HCT116 (cell line): ENCODE measurements around the gene P2RY14. TPM values are rescaled to one million over a fixed set of nuclear protein-coding genes. Genes with fewer than 3 reads are reported as not detected.

ENCODE experiments used
- ATAC-seq: fragments of 200-7000 bp; cut with Tn5 transposase; 2 replicates; pipeline ENCODE4 v1.9.1; 2020; ENCODE audit warnings: mild to moderate bottlenecking, moderate library complexity
- BruUV-seq: library from RNA; stranded (reverse); fragments of 400-500 nt; replicated peaks from 2 replicates; lab custom pipeline; 2021; lab: Mats Ljungman, UMichigan
- CTCF ChIA-PET: fragments of 300-600 bp; sonication (Branson Sonifier 250); formaldehyde crosslinking; loops from one replicate; lab custom pipeline; 2021; ENCODE audit warnings: antibody characterized with exemption; lab: Charles Lee
- POLR2A ChIA-PET: fragments of 300-600, 350-600 bp; sonication (Branson Sonifier 250); formaldehyde crosslinking; loops from one replicate; lab custom pipeline; 2021; ENCODE audit warnings: antibody characterized with exemption; lab: Charles Lee
- RAD21 ChIA-PET, 2 experiments: fragments of 300-600 bp; sonication (Branson Sonifier 250); formaldehyde crosslinking; loops; one replicate each; lab custom pipeline; 2023; ENCODE audit warnings: low total read pairs in 2 of 2; ENCODE audit not compliant: uncharacterized antibody in 2 of 2, unreplicated experiment in 2 of 2, low non-redundant PET in 1 of 2; lab: Charles Lee
- DNase-seq: peaks from one replicate; pipeline ENCODE4 v3.0.0-alpha.2; 2010; ENCODE audit warnings: low read depth, low spot score
- H2AFZ ChIP-seq: fragments of 200-600 bp; shearing (Covaris generic), sonication (generic); 2 replicates; pipeline ENCODE4 v1.6.1; 2017; ENCODE audit warnings: low read depth, mixed run types, mixed read lengths, antibody characterized with exemption, low read length; ENCODE audit not compliant: poor library complexity, severe bottlenecking
- H3K27ac ChIP-seq: 2 replicates; pipeline ENCODE4 v1.5.1; 2012; ENCODE audit warnings: low read depth, low read length
- H3K27me3 ChIP-seq: fragments of 200-600 bp; sonication (generic); 2 replicates; pipeline ENCODE4 v1.6.1; 2016; ENCODE audit warnings: mixed run types, low read length, mixed read lengths; ENCODE audit not compliant: insufficient read depth
- H3K36me3 ChIP-seq, 2 experiments: fragments of 200-500 bp in 1 of 2; fragments of 200-600 bp in 1 of 2; sonication (Bioruptor generic) in 1 of 2; sonication (generic) in 1 of 2; 2 replicates each; pipeline versions ENCODE4 v1.5.1 to v1.6.1; 2014 to 2016; ENCODE audit warnings: low read length in 2 of 2, inconsistent platforms in 1 of 2, mixed read lengths in 1 of 2, mixed run types in 1 of 2; ENCODE audit not compliant: insufficient read depth in 2 of 2, control insufficient read depth in 1 of 2
- H3K4me1 ChIP-seq, 2 experiments: fragments of 200-600 bp in 1 of 2; sonication (generic) in 1 of 2; 2 replicates each; pipeline versions ENCODE4 v1.5.1 to v1.6.1; 2012 to 2017; ENCODE audit warnings: low read length in 2 of 2, inconsistent platforms in 1 of 2, mild to moderate bottlenecking in 1 of 2, mixed read lengths in 1 of 2, mixed run types in 1 of 2, moderate library complexity in 1 of 2; ENCODE audit not compliant: insufficient read depth in 2 of 2, control insufficient read depth in 1 of 2
- H3K4me2 ChIP-seq: fragments of 200-600 bp; sonication (generic); 2 replicates; pipeline ENCODE4 v1.6.1; 2017; ENCODE audit warnings: mixed run types, low read length, mixed read lengths
- H3K4me3 ChIP-seq, 2 experiments: fragments of 200-600 bp in 1 of 2; sonication (generic) in 1 of 2; replicated peaks in 1 of 2; 2 replicates each; pipeline ENCODE4 v1.5.1; 2011 to 2016; ENCODE audit warnings: low read length in 2 of 2, control low read depth in 1 of 2, low read depth in 1 of 2, mild to moderate bottlenecking in 1 of 2, mixed read lengths in 1 of 2, mixed run types in 1 of 2
- H3K79me2 ChIP-seq: fragments of 200-600 bp; sonication (generic); 2 replicates; pipeline ENCODE4 v1.6.1; 2017; ENCODE audit warnings: mild to moderate bottlenecking, mixed run types, low read length, moderate library complexity, mixed read lengths; ENCODE audit not compliant: insufficient read depth
- H3K9ac ChIP-seq: fragments of 200-600 bp; sonication (generic); 2 replicates; pipeline ENCODE4 v1.6.1; 2016; ENCODE audit warnings: low read length, mixed read lengths
- H3K9me2 ChIP-seq: fragments of 200-600 bp; sonication (generic), shearing (Covaris generic); 2 replicates; pipeline ENCODE4 v1.6.1; 2017; ENCODE audit warnings: mixed run types, mild to moderate bottlenecking, moderate library complexity; ENCODE audit not compliant: insufficient read depth
- H3K9me3 ChIP-seq, 2 experiments: fragments of 200-500 bp in 1 of 2; fragments of 200-600 bp in 1 of 2; sonication (Bioruptor generic) in 1 of 2; sonication (generic) in 1 of 2; 2 replicates each; pipeline ENCODE4 v1.6.1; 2014 to 2017; ENCODE audit warnings: low read length in 2 of 2, mixed read lengths in 2 of 2, inconsistent platforms in 1 of 2, low read depth in 1 of 2, mild to moderate bottlenecking in 1 of 2, mixed run types in 1 of 2, moderate library complexity in 1 of 2; ENCODE audit not compliant: control insufficient read depth in 1 of 2, insufficient read depth in 1 of 2
- H4K20me1 ChIP-seq: fragments of 200-600 bp; sonication (generic), shearing (Covaris generic); 2 replicates; pipeline ENCODE4 v1.6.1; 2017; ENCODE audit warnings: mixed run types, mild to moderate bottlenecking, moderate library complexity; ENCODE audit not compliant: insufficient read depth
- CEBPB ChIP-seq: IDR thresholded peaks from 2 replicates; pipeline ENCODE4 v1.6.1; 2012; ENCODE audit warnings: low read depth
- EGR1 ChIP-seq: IDR thresholded peaks from 2 replicates; pipeline ENCODE4 v1.6.1; 2012; ENCODE audit warnings: low read depth
- EZH2 ChIP-seq: fragments of 200-600 bp; sonication (generic); IDR thresholded peaks from 2 replicates; pipeline ENCODE4 v1.6.1; 2017; ENCODE audit warnings: antibody characterized with exemption, mixed run types
- POLR2AphosphoS5 ChIP-seq: IDR thresholded peaks from 2 replicates; pipeline ENCODE4 v1.6.1; 2011; ENCODE audit warnings: mild to moderate bottlenecking, low read depth, low read length, moderate library complexity
- RAD21 ChIP-seq: IDR thresholded peaks from 2 replicates; pipeline ENCODE4 v1.6.1; 2012; ENCODE audit warnings: low read depth, mild to moderate bottlenecking
- REST ChIP-seq: IDR thresholded peaks from 2 replicates; pipeline ENCODE4 v1.6.1; 2012; ENCODE audit warnings: low read depth
- SP1 ChIP-seq: IDR thresholded peaks from 2 replicates; pipeline ENCODE4 v1.6.1; 2012; ENCODE audit warnings: low read depth
- ZFX ChIP-seq: fragments of 450-650 bp; IDR thresholded peaks from 2 replicates; pipeline ENCODE4 v1.6.1; 2017
- ZNF274 ChIP-seq: fragments of 200-500 bp; sonication (Bioruptor generic); IDR thresholded peaks from 2 replicates; pipeline ENCODE4 v1.6.1; 2014; ENCODE audit warnings: mild to moderate bottlenecking, low read depth, low read length, inconsistent platforms
- intact Hi-C: fragments of 100-400 bp; cut with micrococcal nuclease; formaldehyde crosslinking; loops from 2 replicates; pipeline ENCODE4 v1.10.0; 2022
- total RNA-seq: library from RNA; stranded (reverse); gene quantifications from one replicate; pipeline ENCODE4 v1.2.1, GENCODE V29; 2021; ENCODE audit not compliant: unreplicated experiment
- TF ChIP-seq, protein P1 (sequence below): IDR thresholded peaks from 2 replicates; pipeline ENCODE4 v1.6.1; 2012

Gene P2RY14
- total RNA-seq, 1 experiment from 2014 or later, result not detected

DNA sequence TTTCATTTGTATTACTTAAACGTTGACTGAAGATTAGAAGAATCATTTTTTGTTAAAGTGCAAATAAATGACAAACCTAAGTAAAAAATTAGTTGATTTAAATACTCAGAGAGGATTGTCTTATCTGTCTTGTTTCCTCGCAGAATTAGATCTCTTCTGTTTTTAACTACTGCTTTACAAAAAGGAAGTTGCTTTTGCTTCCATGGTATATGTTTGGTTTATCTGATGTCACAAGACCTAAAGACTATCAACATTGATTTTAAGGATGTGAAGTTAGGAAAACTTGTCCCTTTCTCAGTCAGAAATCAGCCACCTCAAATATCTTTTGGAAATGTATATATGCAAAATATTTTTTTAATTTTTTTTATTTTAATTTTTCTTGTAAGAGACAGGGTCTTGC lies 104.0 kb downstream of the P2RY14 start:
- BruUV-seq, result no TSS peak
- no peak for DNase-seq
- H4K20me1 ChIP-seq, result no peaks in the 10 kb centered on the region
- ATAC-seq, result no peak
- no peak for TF ChIP-seq ZFX
- no peak for TF ChIP-seq CEBPB
- no peak for TF ChIP-seq EZH2
- no peak for TF ChIP-seq SP1
- no peak for TF ChIP-seq RAD21
- TF ChIP-seq EGR1, result no peak
- TF ChIP-seq ZNF274, result no peak
- TF ChIP-seq, protein P1, sequence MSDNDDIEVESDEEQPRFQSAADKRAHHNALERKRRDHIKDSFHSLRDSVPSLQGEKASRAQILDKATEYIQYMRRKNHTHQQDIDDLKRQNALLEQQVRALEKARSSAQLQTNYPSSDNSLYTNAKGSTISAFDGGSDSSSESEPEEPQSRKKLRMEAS, result no peak
- no peak for TF ChIP-seq POLR2AphosphoS5
- TF ChIP-seq REST, result no peak
- no peaks in the 10 kb centered on the region for H3K9me3 ChIP-seq
- H3K27me3 ChIP-seq, result no peaks in the 10 kb centered on the region
- no peaks in the 10 kb centered on the region for H3K79me2 ChIP-seq
- no peak overlapping the region for H3K27ac ChIP-seq
- no peak overlapping the region for H3K4me2 ChIP-seq
- H3K9ac ChIP-seq, result no peak overlapping the region
- RAD21 ChIA-PET, result no interaction called here
- H3K4me1 ChIP-seq, result peaks cover 0 to 6% of the 10 kb centered on the region in 2 experiments; a peak in 1 of 4 replicates
- no peaks in the 10 kb centered on the region for H3K36me3 ChIP-seq
- intact Hi-C loops, result no loop called here
- no peak overlapping the region for H3K4me3 ChIP-seq
- H2AFZ ChIP-seq, result no peak overlapping the region
- POLR2A ChIA-PET, result no interaction called here
- H3K9me2 ChIP-seq, result no peaks in the 10 kb centered on the region
- CTCF ChIA-PET, result no interaction called here
